ENCODE results near the gene POLA1. TPM values are rescaled to one million over a fixed set of nuclear protein-coding genes. Genes with fewer than 3 reads are reported as not detected.

Gene POLA1
- total RNA-seq, 1 donor from 2014 or later, result 13.2 TPM

DNA sequence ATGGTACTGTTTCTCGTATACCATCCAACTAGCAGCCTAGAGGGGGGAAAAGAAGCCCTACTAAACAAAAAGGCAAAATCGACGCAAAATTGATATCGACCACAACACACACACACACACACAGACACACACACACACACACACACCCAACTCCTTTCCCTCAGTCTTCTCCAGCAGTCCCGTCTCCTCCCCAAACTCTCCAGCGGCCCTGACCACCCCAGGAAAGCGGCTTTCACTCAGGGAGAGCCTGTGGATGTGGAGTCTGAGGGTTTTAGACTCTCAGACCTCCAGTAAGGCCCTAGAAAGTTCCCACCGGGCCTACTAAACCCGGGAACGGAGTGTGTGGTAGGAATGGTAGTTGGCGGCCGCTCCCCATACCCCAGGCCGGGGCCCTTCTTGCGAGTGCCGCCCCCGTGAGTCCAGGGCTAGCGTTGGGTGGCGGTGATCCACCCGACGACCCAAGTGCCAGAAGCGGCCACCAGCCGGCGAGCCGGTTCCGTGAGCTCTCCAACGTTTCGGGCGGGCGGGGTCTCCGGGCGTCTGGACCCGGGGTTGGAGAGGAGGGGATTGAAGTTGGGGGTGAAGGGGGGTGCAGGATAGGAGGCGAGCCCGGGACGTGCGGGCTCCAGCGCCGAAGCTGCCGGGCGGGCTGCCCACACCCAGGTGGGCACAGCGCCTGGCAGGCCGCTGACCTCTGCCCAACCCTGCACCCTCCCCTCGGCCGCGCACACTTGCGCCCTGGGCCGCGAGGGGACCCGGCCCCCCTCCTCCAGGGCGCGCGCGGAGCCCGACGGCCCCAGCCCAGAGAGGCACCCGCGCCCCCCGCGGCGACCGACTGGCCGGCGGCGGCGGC, 308.3 kb downstream of the POLA1 start:
- Mint-ChIP-seq H3K4me3 (ENCODE audit: unreplicated experiment) (no peak overlapping the region), H3K27ac (ENCODE audit: unreplicated experiment) (no peak overlapping the region), H3K4me1 (ENCODE audit: low read depth, unreplicated experiment) (peaks cover 6% of the 10 kb centered on the region), H3K9me3 (ENCODE audit: unreplicated experiment) (peaks cover 8% of the 10 kb centered on the region), H3K36me3 (ENCODE audit: unreplicated experiment) (no peaks in the 10 kb centered on the region), H3K27me3 (ENCODE audit: unreplicated experiment) (peaks cover 23% of the 10 kb centered on the region)
- DNase-seq, result no peak
- TF ChIP-seq, protein P1, sequence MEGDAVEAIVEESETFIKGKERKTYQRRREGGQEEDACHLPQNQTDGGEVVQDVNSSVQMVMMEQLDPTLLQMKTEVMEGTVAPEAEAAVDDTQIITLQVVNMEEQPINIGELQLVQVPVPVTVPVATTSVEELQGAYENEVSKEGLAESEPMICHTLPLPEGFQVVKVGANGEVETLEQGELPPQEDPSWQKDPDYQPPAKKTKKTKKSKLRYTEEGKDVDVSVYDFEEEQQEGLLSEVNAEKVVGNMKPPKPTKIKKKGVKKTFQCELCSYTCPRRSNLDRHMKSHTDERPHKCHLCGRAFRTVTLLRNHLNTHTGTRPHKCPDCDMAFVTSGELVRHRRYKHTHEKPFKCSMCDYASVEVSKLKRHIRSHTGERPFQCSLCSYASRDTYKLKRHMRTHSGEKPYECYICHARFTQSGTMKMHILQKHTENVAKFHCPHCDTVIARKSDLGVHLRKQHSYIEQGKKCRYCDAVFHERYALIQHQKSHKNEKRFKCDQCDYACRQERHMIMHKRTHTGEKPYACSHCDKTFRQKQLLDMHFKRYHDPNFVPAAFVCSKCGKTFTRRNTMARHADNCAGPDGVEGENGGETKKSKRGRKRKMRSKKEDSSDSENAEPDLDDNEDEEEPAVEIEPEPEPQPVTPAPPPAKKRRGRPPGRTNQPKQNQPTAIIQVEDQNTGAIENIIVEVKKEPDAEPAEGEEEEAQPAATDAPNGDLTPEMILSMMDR (IDR thresholded peaks at IDR 0.05; ENCODE audit: partially characterized antibody, unreplicated experiment), result no peak

DNA sequence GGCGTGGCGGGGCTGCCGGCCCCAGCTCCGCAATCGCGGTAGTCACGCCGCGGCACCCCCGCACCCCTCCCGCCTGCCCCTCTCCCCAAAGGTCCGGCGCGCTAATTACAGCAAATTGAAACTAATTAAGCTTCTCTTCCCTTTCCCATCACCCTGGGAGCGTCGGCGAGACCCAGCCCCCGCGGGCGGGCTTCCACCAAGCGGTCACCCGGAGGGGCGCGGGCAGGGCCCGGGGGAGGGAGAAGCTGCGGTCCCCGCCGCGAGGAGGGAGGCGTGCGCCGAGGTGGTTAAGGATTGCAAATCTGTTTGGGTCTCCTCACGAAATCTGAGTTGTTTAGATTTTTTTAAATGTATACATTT, 308.9 kb downstream of the POLA1 start:
- DNase-seq, result peak; percentile 16
- Mint-ChIP-seq H3K27me3 (ENCODE audit: unreplicated experiment) (peaks cover 23% of the 10 kb centered on the region), H3K36me3 (ENCODE audit: unreplicated experiment) (no peaks in the 10 kb centered on the region), H3K4me1 (ENCODE audit: low read depth, unreplicated experiment) (peaks cover 6% of the 10 kb centered on the region), H3K9me3 (ENCODE audit: unreplicated experiment) (peaks cover 8% of the 10 kb centered on the region), H3K27ac (ENCODE audit: unreplicated experiment) (no peak overlapping the region), H3K4me3 (ENCODE audit: unreplicated experiment) (peak overlapping the region; percentile 80)
- TF ChIP-seq, protein P1 (IDR thresholded peaks at IDR 0.05; ENCODE audit: partially characterized antibody, unreplicated experiment), result no peak

DNA sequence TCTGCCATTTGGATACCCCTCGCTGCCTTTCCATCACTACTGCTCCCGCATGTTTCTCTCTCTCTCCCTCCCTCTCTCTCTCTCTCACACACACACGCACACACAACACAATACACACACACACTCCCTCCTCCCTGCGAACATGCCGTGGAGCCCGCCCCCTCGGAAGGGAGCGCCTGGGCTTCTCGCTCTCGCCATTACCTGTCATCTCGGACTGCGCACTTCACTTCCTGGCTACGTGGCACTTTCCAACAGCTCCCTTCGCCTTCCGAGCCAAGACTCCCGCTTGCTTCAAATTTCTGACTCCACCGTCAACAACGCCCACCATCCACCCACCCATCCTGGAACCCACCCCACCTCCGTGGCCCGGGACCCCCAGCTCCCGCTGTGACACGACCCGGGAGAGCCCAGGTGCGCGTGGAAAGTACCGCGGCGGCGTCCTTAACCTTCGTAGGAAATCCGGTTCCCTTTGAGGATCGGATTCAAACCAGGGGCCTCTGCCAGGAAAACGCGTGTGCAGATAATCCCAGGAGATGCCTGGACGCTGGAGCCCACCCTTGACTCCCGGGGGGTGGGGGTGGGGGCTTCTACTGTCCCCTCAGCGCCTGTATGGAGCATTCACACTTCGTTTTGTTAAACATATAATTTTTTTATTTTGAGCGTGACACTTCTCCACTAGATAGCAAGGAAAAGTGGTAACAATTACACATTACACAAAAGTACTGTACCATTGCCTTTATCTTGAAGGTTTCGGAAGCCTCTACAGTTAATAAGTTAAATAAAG, 309.5 kb downstream of the POLA1 start:
- H3K27ac Mint-ChIP-seq (ENCODE audit: unreplicated experiment), result no peak overlapping the region
- peaks cover 23% of the 10 kb centered on the region for H3K27me3 Mint-ChIP-seq (ENCODE audit: unreplicated experiment)
- H3K4me1 Mint-ChIP-seq (ENCODE audit: low read depth, unreplicated experiment), result peaks cover 6% of the 10 kb centered on the region
- peak overlapping the region; percentile 80 for H3K4me3 Mint-ChIP-seq (ENCODE audit: unreplicated experiment)
- peaks cover 8% of the 10 kb centered on the region for H3K9me3 Mint-ChIP-seq (ENCODE audit: unreplicated experiment)
- TF ChIP-seq, protein P1 (IDR thresholded peaks at IDR 0.05; ENCODE audit: partially characterized antibody, unreplicated experiment), result no peak
- no peaks in the 10 kb centered on the region for H3K36me3 Mint-ChIP-seq (ENCODE audit: unreplicated experiment)
- no peak for DNase-seq

DNA sequence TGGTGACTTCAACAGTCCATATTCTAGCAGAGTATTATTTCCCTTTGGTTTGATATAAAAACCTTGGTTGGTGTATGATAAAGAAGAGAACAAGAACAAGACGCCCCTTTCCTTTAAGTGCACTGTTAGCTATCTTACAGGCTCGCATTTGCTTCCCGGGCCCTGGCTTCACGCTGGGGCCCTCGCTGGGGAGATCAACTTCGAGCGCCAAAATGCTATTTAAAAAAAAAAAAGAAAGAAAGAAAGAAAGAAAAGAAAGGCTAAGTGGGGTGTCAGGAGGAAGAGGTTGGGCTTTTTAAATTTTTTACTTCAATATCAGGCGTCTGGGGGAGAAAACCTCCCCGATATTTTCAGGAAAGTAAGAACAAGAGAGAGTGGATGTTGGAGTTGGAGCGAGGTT, 310.3 kb downstream of the POLA1 start:
- TF ChIP-seq, protein P1 (IDR thresholded peaks at IDR 0.05; ENCODE audit: partially characterized antibody, unreplicated experiment), result no peak
- no peak for DNase-seq
- Mint-ChIP-seq H3K36me3 (ENCODE audit: unreplicated experiment) (no peaks in the 10 kb centered on the region), H3K27me3 (ENCODE audit: unreplicated experiment) (peaks cover 22% of the 10 kb centered on the region), H3K27ac (ENCODE audit: unreplicated experiment) (no peak overlapping the region), H3K4me3 (ENCODE audit: unreplicated experiment) (peak overlapping the region; percentile 64), H3K9me3 (ENCODE audit: unreplicated experiment) (peaks cover 8% of the 10 kb centered on the region), H3K4me1 (ENCODE audit: low read depth, unreplicated experiment) (peaks cover 6% of the 10 kb centered on the region)
